Smooth muscle cell (in vitro differentiated cells): ENCODE data around the gene PDZD11. TPM values are rescaled to one million over a fixed set of nuclear protein-coding genes. Genes with fewer than 3 reads are reported as not detected.

ENCODE experiments used
- DNase-seq: peaks from one replicate; lab custom pipeline; 2025; ENCODE audit not compliant: unreplicated experiment; lab: John Stamatoyannopoulos, UW
- H2AFZ ChIP-seq: fragments of 200-600 bp; sonication (generic); 2 replicates; pipeline ENCODE4 v1.6.0; 2016; ENCODE audit warnings: antibody characterized with exemption, low read depth, mild to moderate bottlenecking
- H3F3A ChIP-seq: fragments of 200-600 bp; sonication (generic); 2 replicates; pipeline ENCODE4 v1.6.0; 2017; ENCODE audit warnings: antibody characterized with exemption, low read depth
- H3K27ac ChIP-seq: fragments of 200-600 bp; sonication (generic); 2 replicates; pipeline ENCODE4 v1.5.1; 2016; ENCODE audit warnings: low read depth, mild to moderate bottlenecking
- H3K27me3 ChIP-seq: fragments of 200-600 bp; sonication (generic); 2 replicates; pipeline ENCODE4 v1.6.1; 2016; ENCODE audit warnings: low read depth, mild to moderate bottlenecking
- H3K36me3 ChIP-seq: fragments of 200-600 bp; sonication (generic); 2 replicates; pipeline ENCODE4 v1.5.1; 2016; ENCODE audit warnings: low read depth
- H3K4me1 ChIP-seq: fragments of 200-600 bp; sonication (generic); 2 replicates; pipeline ENCODE4 v1.5.1; 2016; ENCODE audit warnings: low read depth
- H3K4me2 ChIP-seq: fragments of 200-600 bp; sonication (generic); 2 replicates; pipeline ENCODE4 v1.6.0; 2016; ENCODE audit warnings: mild to moderate bottlenecking
- H3K4me3 ChIP-seq: fragments of 200-600 bp; sonication (generic); 2 replicates; pipeline ENCODE4 v1.5.1; 2016; ENCODE audit warnings: mild to moderate bottlenecking
- H3K79me2 ChIP-seq: fragments of 200-600 bp; sonication (generic); 2 replicates; pipeline ENCODE4 v1.6.0; 2016; ENCODE audit warnings: low read depth, mild to moderate bottlenecking
- H3K9ac ChIP-seq: fragments of 200-600 bp; sonication (generic); 2 replicates; pipeline ENCODE4 v1.6.0; 2016; ENCODE audit warnings: low read depth
- H3K9me3 ChIP-seq: fragments of 200-600 bp; sonication (generic); replicated peaks from 2 replicates; pipeline ENCODE4 v1.5.1; 2016; ENCODE audit warnings: low read depth
- H4K20me1 ChIP-seq: fragments of 200-600 bp; sonication (generic); 2 replicates; pipeline ENCODE4 v1.6.0; 2016; ENCODE audit warnings: low read depth
- CTCF ChIP-seq: fragments of 200-600 bp; sonication (generic); IDR thresholded peaks from 2 replicates; pipeline ENCODE4 v1.5.1; 2017; ENCODE audit warnings: borderline replicate concordance, mild to moderate bottlenecking, antibody characterized with exemption; ENCODE audit not compliant: insufficient read depth, poor library complexity, severe bottlenecking
- WGBS: methylation state at CpG from one replicate; pipeline ENCODE4 v1.1.7; 2016; ENCODE audit warnings: low lambda C conversion rate; 5-methylcytosine and 5-hydroxymethylcytosine counted together
- polyA plus RNA-seq: library from polyadenylated mRNA; unstranded; fragments of >200 nt; fragmentation: Nextera tagmentation; extraction: Ambion mirVana; gene quantifications from 2 replicates; pipeline ENCODE4 v1.2.1, GENCODE V29; 2016
- total RNA-seq: library from RNA; depleted of rRNA; stranded (reverse); fragments of >200 nt; gene quantifications from 2 replicates; pipeline ENCODE4 v1.2.3, GENCODE V29; 2014

The PDZD11 gene
- 60.8 and 63.1 TPM in 2 replicates for total RNA-seq
- 69.7 and 73.9 TPM in 2 replicates for polyA plus RNA-seq

GRCh38 chrX:70289793-70290770, at the start of gene PDZD11, which contains the start of gene KIF4A:
PDZD11 (minus strand) TSS chrX:70289927; CDS start chrX:70289341, 586 bp downstream.
KIF4A (plus strand) TSS chrX:70290104; CDS start chrX:70290459, 355 bp downstream.
- no peaks in the 10 kb centered on the region for H3F3A ChIP-seq
- peaks cover 18% of the 10 kb centered on the region for H3K79me2 ChIP-seq

GRCh38 chrX:70338290-70338689, 48.6 kb upstream of the PDZD11 start:
- Histone ChIP-seq H3F3A (no peaks in the 10 kb centered on the region), H3K36me3 (no peaks in the 10 kb centered on the region), H3K4me3 (no peak overlapping the region), H3K4me2 (no peak overlapping the region), H3K9ac (no peak overlapping the region), H3K4me1 (no peaks in the 10 kb centered on the region), H3K27ac (no peak overlapping the region), H2AFZ (no peak overlapping the region), H3K27me3 (no peaks in the 10 kb centered on the region), H4K20me1 (no peaks in the 10 kb centered on the region), H3K9me3 (no peaks in the 10 kb centered on the region), H3K79me2 (no peaks in the 10 kb centered on the region)
- no peak for DNase-seq
- TF ChIP-seq CTCF, result no peak
- WGBS, result 82% methylated on average over 4 of the region's 4 CpGs

More at GRCh38 chrX:70289793-70290770, at the start of gene PDZD11, which contains the start of gene KIF4A:
- Histone ChIP-seq H3K36me3 (no peaks in the 10 kb centered on the region), H3K4me1 (peaks cover 4% of the 10 kb centered on the region), H3K4me3 (peak within 1 kb of the TSS; percentile 69), H3K9me3 (no peaks in the 10 kb centered on the region), H3K27ac (no peak within 1 kb of the TSS), H3K9ac (peak within 1 kb of the TSS; percentile 62), H2AFZ (peak within 1 kb of the TSS; percentile 94), H3K4me2 (peak within 1 kb of the TSS; percentile 87), H3K27me3 (no peaks in the 10 kb centered on the region), H4K20me1 (no peaks in the 10 kb centered on the region)
- TF ChIP-seq CTCF, result no peak
- peak; percentile 36 for DNase-seq
- 55% methylated on average over 62 of the region's 62 CpGs for WGBS

DNA sequence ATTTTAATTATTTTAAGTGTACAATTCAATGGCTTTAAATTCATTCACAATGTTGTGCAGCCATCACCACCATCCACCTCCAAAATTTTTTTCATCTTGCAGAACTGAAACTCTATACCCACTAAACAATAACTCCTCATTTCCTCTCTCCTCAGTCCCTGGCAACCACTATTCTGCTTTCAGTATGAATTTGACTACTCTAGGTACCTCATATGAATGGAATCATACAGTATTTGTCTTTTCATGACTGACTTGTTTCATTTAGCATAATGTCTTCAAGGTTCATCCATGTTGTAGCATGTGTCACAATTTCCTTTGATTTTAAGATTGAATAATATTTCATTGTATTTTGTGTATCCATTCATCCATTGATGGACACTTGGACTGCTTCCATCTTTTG, 47.0 kb upstream of the PDZD11 start:
- Histone ChIP-seq H3K36me3 (no peaks in the 10 kb centered on the region), H3K9me3 (no peaks in the 10 kb centered on the region), H3K79me2 (no peaks in the 10 kb centered on the region), H3K27ac (no peak overlapping the region), H3K9ac (no peak overlapping the region), H3K4me1 (no peaks in the 10 kb centered on the region), H3F3A (no peaks in the 10 kb centered on the region), H2AFZ (no peak overlapping the region), H3K4me3 (no peak overlapping the region), H4K20me1 (no peaks in the 10 kb centered on the region), H3K4me2 (no peak overlapping the region), H3K27me3 (no peaks in the 10 kb centered on the region)
- no peak for DNase-seq
- no peak for TF ChIP-seq CTCF

DNA sequence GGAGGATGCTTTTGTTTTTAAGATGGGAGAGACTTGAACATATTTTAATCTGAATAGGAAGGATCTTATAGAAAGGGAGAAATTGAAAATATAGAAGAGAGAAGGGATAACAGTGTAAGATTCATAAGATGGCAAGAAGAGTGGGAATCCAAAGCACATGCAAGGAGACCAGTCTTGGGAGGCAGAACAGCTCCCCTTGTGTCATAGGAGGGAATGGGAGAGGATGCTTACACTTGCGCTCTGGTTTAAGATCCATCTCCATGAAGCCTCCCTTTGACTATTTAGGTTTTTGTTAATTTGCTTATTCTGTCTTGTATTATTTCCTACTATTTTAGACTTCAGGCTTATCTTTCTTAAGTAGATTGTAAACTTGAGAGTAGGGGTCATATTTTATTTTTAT, 42.9 kb upstream of the PDZD11 start:
- H3K36me3 ChIP-seq, result no peaks in the 10 kb centered on the region
- no peak overlapping the region for H3K9ac ChIP-seq
- WGBS, result 95% methylated on average over 1 of the region's 1 CpG
- no peak for DNase-seq
- H3K27me3 ChIP-seq, result no peaks in the 10 kb centered on the region
- no peaks in the 10 kb centered on the region for H3K4me1 ChIP-seq
- no peaks in the 10 kb centered on the region for H3K9me3 ChIP-seq
- H2AFZ ChIP-seq, result no peak overlapping the region
- H3F3A ChIP-seq, result no peaks in the 10 kb centered on the region
- H3K79me2 ChIP-seq, result no peaks in the 10 kb centered on the region
- H4K20me1 ChIP-seq, result no peaks in the 10 kb centered on the region
- H3K4me2 ChIP-seq, result no peak overlapping the region
- TF ChIP-seq CTCF, result no peak
- H3K4me3 ChIP-seq, result no peak overlapping the region
- H3K27ac ChIP-seq, result no peak overlapping the region
